Tibial nerve (tissue), 4 donors: ENCODE results near the gene CD82.

ENCODE experiments used
- CTCF ChIP-seq, 5 experiments: fragments of 200-600 bp in 3 of 5; fragments of 450-650 bp in 2 of 5; sonication (generic) in 3 of 5; IDR thresholded peaks; one replicate each; pipeline ENCODE4 v1.5.1; 2016 to 2019; ENCODE audit warnings: antibody characterized with exemption in 5 of 5, mild to moderate bottlenecking in 3 of 5, moderate library complexity in 2 of 5
- EP300 ChIP-seq, 2 donors: sonication (generic); formaldehyde crosslinking; IDR thresholded peaks; one replicate each; pipeline ENCODE4 v1.6.1; 2017; ENCODE audit warnings: antibody characterized with exemption in 2 of 2, mild to moderate bottlenecking in 1 of 2

GRCh38 chr11:44659641-44660040 lies 94.2 kb downstream of the CD82 start:
- TF ChIP-seq CTCF (IDR thresholded peaks at IDR 0.05) (no peak), EP300 (IDR thresholded peaks at IDR 0.05) (peak in 1 of 2 donors; percentile 81)
